BLaER1 treated with 17β-estradiol and CSF1 and Interleukin-3, amounts not matched to agents 10 nM and 100 nM (cell line): Measurements from ENCODE around the gene CELF2.

Experiments
- H3K27ac ChIP-seq, 11 experiments: shearing (Covaris generic); formaldehyde crosslinking; 2 replicates each; pipeline ENCODE4 v1.8.1; 2022
- H3K27me3 ChIP-seq, 11 experiments: shearing (Covaris generic); formaldehyde crosslinking; 2 replicates each; pipeline ENCODE4 v1.8.1; 2022
- H3K36me3 ChIP-seq, 11 experiments: shearing (Covaris generic); formaldehyde crosslinking; 2 replicates each; pipeline ENCODE4 v1.8.1; 2022
- H3K4me1 ChIP-seq, 10 experiments: shearing (Covaris generic); formaldehyde crosslinking; 2 replicates each; pipeline ENCODE4 v1.8.1; 2022
- H3K4me2 ChIP-seq, 11 experiments: shearing (Covaris generic); formaldehyde crosslinking; 2 replicates each; pipeline ENCODE4 v1.8.1; 2022
- H3K4me3 ChIP-seq, 10 experiments: shearing (Covaris generic); formaldehyde crosslinking; 2 replicates each; pipeline ENCODE4 v1.8.1; 2022
- H3K9ac ChIP-seq, 11 experiments: shearing (Covaris generic); formaldehyde crosslinking; 2 replicates each; pipeline ENCODE4 v1.8.1; 2022
- H3K9me3 ChIP-seq, 11 experiments: shearing (Covaris generic); formaldehyde crosslinking; replicated peaks in 1 of 11; 2 replicates each; pipeline ENCODE4 v1.8.1; 2022
- H4K20me1 ChIP-seq, 11 experiments: shearing (Covaris generic); formaldehyde crosslinking; 2 replicates each; pipeline ENCODE4 v1.8.1; 2022
- Cebpa-rat ChIP-seq, 11 experiments: shearing (Covaris generic); IDR thresholded peaks; 2 replicates each; pipeline ENCODE4 v1.8.1; 2022

Gene CELF2

GRCh38 chr10:11107948-11108347 is 90.3 kb downstream of the CELF2 start:
- H3K36me3 ChIP-seq = peaks cover 0 to 5% (median 0%) of the 10 kb centered on the region in 11 experiments; a peak in 2 of 22 replicates
- H3K4me1 ChIP-seq = peaks cover 0 to 7% (median 0%) of the 10 kb centered on the region in 10 experiments; a peak in 3 of 20 replicates
- no peak overlapping the region for H3K27ac ChIP-seq
- no peaks in the 10 kb centered on the region for H3K27me3 ChIP-seq
- no peak for TF ChIP-seq Cebpa-rat (IDR thresholded peaks at IDR 0.05)
- peaks cover 12 to 24% (median 18%) of the 10 kb centered on the region in 11 experiments; a peak in 21 of 22 replicates for H3K9me3 ChIP-seq
- H3K9ac ChIP-seq = no peak overlapping the region
- H3K4me2 ChIP-seq = no peak overlapping the region
- H3K4me3 ChIP-seq = no peak overlapping the region
- no peaks in the 10 kb centered on the region for H4K20me1 ChIP-seq

DNA sequence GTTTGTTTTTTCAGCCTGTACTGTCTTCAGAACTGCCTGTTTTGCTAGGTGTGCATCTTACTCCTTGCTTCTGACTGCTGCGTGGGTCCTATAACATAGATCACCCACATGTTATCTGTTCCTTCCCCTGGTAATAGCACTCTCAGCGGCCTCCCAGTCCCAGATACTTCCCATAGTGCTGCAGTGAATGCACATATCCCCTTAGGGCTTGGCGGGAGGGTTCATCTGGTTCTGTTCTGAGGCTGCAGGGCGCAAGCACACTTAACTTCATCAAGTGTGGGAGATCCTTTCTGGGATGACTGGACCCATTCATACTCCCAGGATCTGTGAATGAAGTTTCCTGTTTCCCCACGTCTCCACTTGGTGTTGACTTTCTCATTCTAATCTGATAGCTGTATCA is 90.7 kb downstream of the CELF2 start:
- no peaks in the 10 kb centered on the region for H3K27me3 ChIP-seq
- H3K4me3 ChIP-seq = no peak overlapping the region

GRCh38 chr10:11109590-11109989 is 91.9 kb downstream of the CELF2 start:
- H3K9ac ChIP-seq = no peak overlapping the region
- no peaks in the 10 kb centered on the region for H4K20me1 ChIP-seq
- no peak overlapping the region for H3K4me3 ChIP-seq
- peaks cover 0 to 5% (median 0%) of the 10 kb centered on the region in 11 experiments; a peak in 2 of 22 replicates for H3K36me3 ChIP-seq
- H3K27me3 ChIP-seq = no peaks in the 10 kb centered on the region
- TF ChIP-seq Cebpa-rat (IDR thresholded peaks at IDR 0.05) = no peak
- no peak overlapping the region for H3K4me2 ChIP-seq
- H3K27ac ChIP-seq = no peak overlapping the region
- peaks cover 12 to 24% (median 18%) of the 10 kb centered on the region in 11 experiments; a peak in 21 of 22 replicates for H3K9me3 ChIP-seq
- H3K4me1 ChIP-seq = peaks cover 5 to 15% (median 9%) of the 10 kb centered on the region in 10 experiments; a peak in 17 of 20 replicates

More for the DNA sequence above, 90.7 kb downstream of the CELF2 start:
- Histone ChIP-seq H3K4me2 (no peak overlapping the region), H3K4me1 (peaks cover 1 to 9% (median 2%) of the 10 kb centered on the region in 10 experiments; a peak in 15 of 20 replicates), H3K9ac (no peak overlapping the region), H3K36me3 (peaks cover 0 to 5% (median 0%) of the 10 kb centered on the region in 11 experiments; a peak in 2 of 22 replicates), H3K9me3 (peaks cover 12 to 24% (median 18%) of the 10 kb centered on the region in 11 experiments; a peak in 21 of 22 replicates), H4K20me1 (no peaks in the 10 kb centered on the region), H3K27ac (no peak overlapping the region)
- no peak for TF ChIP-seq Cebpa-rat (IDR thresholded peaks at IDR 0.05)

DNA sequence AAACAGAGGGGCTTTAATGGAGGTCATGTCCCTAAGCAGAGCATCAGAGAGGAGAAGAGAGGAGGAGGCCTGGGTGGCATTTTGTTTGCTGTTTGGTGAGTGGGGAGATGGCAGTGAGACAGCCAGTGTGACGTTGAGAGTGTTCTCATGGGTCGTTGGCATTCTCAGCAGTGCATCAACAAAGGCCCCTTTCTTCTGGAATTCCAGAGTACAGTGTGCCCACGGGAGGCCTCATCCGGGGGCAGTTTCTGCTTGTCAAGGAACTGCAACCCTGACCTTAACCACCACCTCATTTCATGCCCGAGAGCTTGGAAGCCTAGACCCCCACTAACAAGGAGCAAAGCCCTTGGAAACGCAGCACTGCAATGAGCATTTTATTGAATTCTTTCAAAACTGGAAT is 92.9 kb downstream of the CELF2 start:
- TF ChIP-seq Cebpa-rat (IDR thresholded peaks at IDR 0.05) = no peak
- Histone ChIP-seq H4K20me1 (no peaks in the 10 kb centered on the region), H3K9me3 (peaks cover 12 to 24% (median 18%) of the 10 kb centered on the region in 11 experiments; a peak in 21 of 22 replicates), H3K4me2 (no peak overlapping the region), H3K4me3 (no peak overlapping the region), H3K27me3 (no peaks in the 10 kb centered on the region), H3K4me1 (peaks cover 5 to 15% (median 9%) of the 10 kb centered on the region in 10 experiments; a peak in 17 of 20 replicates), H3K27ac (no peak overlapping the region), H3K36me3 (peaks cover 0 to 5% (median 0%) of the 10 kb centered on the region in 11 experiments; a peak in 2 of 22 replicates), H3K9ac (no peak overlapping the region)

- Histone ChIP-seq H4K20me1 (no peaks in the 10 kb centered on the region), H3K4me2 (no peak overlapping the region), H3K4me1 (peaks cover 5 to 15% (median 9%) of the 10 kb centered on the region in 10 experiments; a peak in 17 of 20 replicates), H3K9me3 (peaks cover 12 to 24% (median 18%) of the 10 kb centered on the region in 11 experiments; a peak in 21 of 22 replicates), H3K27me3 (no peaks in the 10 kb centered on the region), H3K9ac (no peak overlapping the region), H3K27ac (no peak overlapping the region), H3K4me3 (no peak overlapping the region), H3K36me3 (peaks cover 0 to 5% (median 0%) of the 10 kb centered on the region in 11 experiments; a peak in 2 of 22 replicates)
- TF ChIP-seq Cebpa-rat (IDR thresholded peaks at IDR 0.05) = no peak
Observed at GRCh38 chr10:11111490-11111889, 93.8 kb downstream of the CELF2 start.

- peaks cover 12 to 24% (median 18%) of the 10 kb centered on the region in 11 experiments; a peak in 21 of 22 replicates for H3K9me3 ChIP-seq
- TF ChIP-seq Cebpa-rat (IDR thresholded peaks at IDR 0.05) = no peak
Observed at GRCh38 chr10:11112718-11113117, 95.0 kb downstream of the CELF2 start.

GRCh38 chr10:11113156-11113555 is 95.5 kb downstream of the CELF2 start:
- H3K9me3 ChIP-seq = peaks cover 12 to 23% (median 18%) of the 10 kb centered on the region in 11 experiments; a peak in 21 of 22 replicates
- no peaks in the 10 kb centered on the region for H3K27me3 ChIP-seq
- peak overlapping the region; percentile 17 to 60 (median 36); a peak in 20 of 22 replicates for H3K4me2 ChIP-seq
- no peak overlapping the region for H3K4me3 ChIP-seq
- H3K9ac ChIP-seq = no peak overlapping the region
- H3K4me1 ChIP-seq = peaks cover 5 to 10% (median 8%) of the 10 kb centered on the region in 10 experiments; a peak in 17 of 20 replicates
- H3K36me3 ChIP-seq = peaks cover 0 to 5% (median 0%) of the 10 kb centered on the region in 11 experiments; a peak in 2 of 22 replicates
- H3K27ac ChIP-seq = no peak overlapping the region
- H4K20me1 ChIP-seq = no peaks in the 10 kb centered on the region
- no peak for TF ChIP-seq Cebpa-rat (IDR thresholded peaks at IDR 0.05)

More at GRCh38 chr10:11112718-11113117, 95.0 kb downstream of the CELF2 start:
- Histone ChIP-seq H3K27ac (no peak overlapping the region), H3K4me1 (peaks cover 5 to 10% (median 8%) of the 10 kb centered on the region in 10 experiments; a peak in 17 of 20 replicates), H3K27me3 (no peaks in the 10 kb centered on the region), H3K4me2 (no peak overlapping the region), H3K36me3 (peaks cover 0 to 5% (median 0%) of the 10 kb centered on the region in 11 experiments; a peak in 2 of 22 replicates), H4K20me1 (no peaks in the 10 kb centered on the region), H3K4me3 (no peak overlapping the region), H3K9ac (no peak overlapping the region)

DNA sequence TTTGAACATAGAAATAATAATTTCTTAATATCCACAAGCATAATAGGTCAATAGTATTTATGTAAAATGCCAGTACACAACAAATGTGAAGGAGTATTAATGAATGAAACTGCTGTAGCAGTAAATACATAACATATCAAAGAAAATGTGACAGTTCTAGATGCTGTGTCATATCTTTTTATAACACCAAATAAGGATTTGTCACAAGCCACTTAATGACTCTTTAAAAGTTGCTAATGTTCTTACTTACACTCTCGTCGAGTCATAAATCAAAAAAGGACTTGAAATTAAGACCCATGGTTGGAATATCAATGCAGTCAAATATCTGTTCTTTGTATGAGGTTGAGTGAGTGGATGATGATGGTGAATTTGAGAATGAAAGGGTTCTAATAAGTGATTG is 96.6 kb downstream of the CELF2 start:
- Histone ChIP-seq H3K4me2 (no peak overlapping the region), H3K4me3 (no peak overlapping the region), H4K20me1 (no peaks in the 10 kb centered on the region), H3K9ac (no peak overlapping the region), H3K27ac (no peak overlapping the region), H3K9me3 (peaks cover 8 to 14% (median 12%) of the 10 kb centered on the region in 11 experiments; a peak in 21 of 22 replicates), H3K27me3 (no peaks in the 10 kb centered on the region), H3K4me1 (peaks cover 5 to 10% (median 8%) of the 10 kb centered on the region in 10 experiments; a peak in 17 of 20 replicates), H3K36me3 (peaks cover 0 to 5% (median 0%) of the 10 kb centered on the region in 11 experiments; a peak in 2 of 22 replicates)
- no peak for TF ChIP-seq Cebpa-rat (IDR thresholded peaks at IDR 0.05)

DNA sequence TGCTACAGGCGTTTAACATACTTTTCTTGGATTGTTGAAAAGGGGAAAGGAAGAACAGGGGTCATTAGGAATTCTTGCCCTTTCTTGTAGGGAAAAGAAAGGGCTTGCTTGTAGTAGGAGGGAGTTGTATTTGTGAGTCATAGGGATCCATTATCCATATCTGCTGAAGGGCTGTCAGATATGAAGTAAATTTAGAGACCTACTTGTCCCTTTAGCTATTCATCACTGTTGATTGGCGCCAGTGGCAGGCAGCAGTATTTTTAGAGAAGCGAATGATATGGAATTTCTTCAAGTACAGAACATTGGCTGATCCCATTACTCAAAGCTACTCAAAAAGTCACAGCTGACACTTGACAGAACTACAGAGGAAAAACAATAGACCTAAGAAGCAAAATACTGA is 97.7 kb downstream of the CELF2 start:
- no peak overlapping the region for H3K27ac ChIP-seq

More for the DNA sequence above, 97.7 kb downstream of the CELF2 start:
- no peak for TF ChIP-seq Cebpa-rat (IDR thresholded peaks at IDR 0.05)
- no peaks in the 10 kb centered on the region for H4K20me1 ChIP-seq
- no peak overlapping the region for H3K9ac ChIP-seq
- peaks cover 5 to 10% (median 8%) of the 10 kb centered on the region in 10 experiments; a peak in 17 of 20 replicates for H3K4me1 ChIP-seq
- no peaks in the 10 kb centered on the region for H3K27me3 ChIP-seq
- peaks cover 0 to 3% (median under 1%) of the 10 kb centered on the region in 11 experiments; a peak in 6 of 22 replicates for H3K9me3 ChIP-seq
- no peak overlapping the region for H3K4me3 ChIP-seq
- H3K4me2 ChIP-seq = no peak overlapping the region
- no peaks in the 10 kb centered on the region for H3K36me3 ChIP-seq
